SK-N-MC (cell line): ENCODE measurements around the gene KRTAP10-3.

Source experiments
- EZH2 ChIP-seq: fragments of 200-600 bp; sonication (generic); IDR thresholded peaks from one replicate; pipeline ENCODE4 v1.6.1; 2017; ENCODE audit warnings: antibody characterized with exemption
- FOXP2 ChIP-seq: optimal IDR thresholded peaks from 2 replicates; pipeline ENCODE3; 2011; ENCODE audit warnings: mild to moderate bottlenecking, moderate library complexity; ENCODE audit not compliant: insufficient read depth; ENCODE audit errors: extremely low read length, control extremely low read depth
- POLR2AphosphoS5 ChIP-seq: IDR thresholded peaks from 2 replicates; pipeline ENCODE4 v1.6.1; 2012; ENCODE audit warnings: mild to moderate bottlenecking, low read depth, low read length, borderline replicate concordance

- TF ChIP-seq EZH2 (no peak), FOXP2 (no peak), POLR2AphosphoS5 (no peak)
Observed at GRCh38 chr21:44516828-44517174, 41.8 kb downstream of the KRTAP10-3 start.
